GM19397 (cell line): ENCODE data around the gene CHIC1.
"Not testable (repeated sequence)": the region's sequence is repeated elsewhere in the genome, so short reads cannot be mapped to it uniquely, and the experiment has no call there.

Source experiments
- ATAC-seq: cut with Tn5 transposase; IDR thresholded peaks from one replicate; pipeline ENCODE4 v1.9.1; 2021; ENCODE audit warnings: mild to moderate bottlenecking, moderate library complexity; ENCODE audit not compliant: unreplicated experiment

Gene CHIC1

DNA sequence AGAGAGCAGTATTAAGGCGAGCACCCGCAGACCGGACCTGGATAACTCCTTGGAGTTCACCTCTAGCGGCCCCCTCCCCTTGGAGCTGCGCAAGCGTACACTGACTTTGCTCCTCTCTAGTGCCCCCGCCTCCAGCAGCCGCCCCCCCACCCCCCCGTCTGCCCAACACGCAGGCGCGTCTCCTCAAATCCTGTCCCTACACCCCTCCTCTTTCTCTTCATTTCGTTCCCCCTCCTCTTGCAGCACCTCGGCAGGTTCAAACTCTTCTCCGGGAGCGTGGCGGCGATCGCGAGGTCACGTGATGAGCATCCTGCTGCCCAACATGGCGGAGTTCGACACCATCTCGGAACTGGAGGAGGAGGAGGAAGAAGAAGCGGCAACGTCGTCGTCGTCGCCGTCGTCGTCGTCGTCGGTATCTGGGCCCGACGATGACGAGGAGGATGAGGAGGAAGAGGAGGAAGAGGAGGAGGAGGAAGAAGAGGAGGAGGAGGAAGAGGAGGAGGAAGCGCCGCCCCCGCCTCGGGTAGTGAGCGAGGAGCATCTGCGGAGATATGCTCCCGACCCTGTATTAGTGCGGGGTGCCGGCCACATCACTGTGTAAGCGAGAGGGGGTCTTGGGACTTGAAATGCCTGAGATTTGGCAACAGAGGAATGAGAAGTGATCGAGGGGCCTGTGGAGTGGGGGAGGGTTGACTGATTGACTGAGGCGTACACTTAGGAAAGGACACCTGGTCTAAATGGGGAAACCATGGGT, at the start of gene CHIC1:
Gene CHIC1 (plus strand): TSS at position 214 of the 754 bp plus-strand sequence. CDS start 88 bp downstream, at position 302.
- peak; percentile 65 for ATAC-seq

DNA sequence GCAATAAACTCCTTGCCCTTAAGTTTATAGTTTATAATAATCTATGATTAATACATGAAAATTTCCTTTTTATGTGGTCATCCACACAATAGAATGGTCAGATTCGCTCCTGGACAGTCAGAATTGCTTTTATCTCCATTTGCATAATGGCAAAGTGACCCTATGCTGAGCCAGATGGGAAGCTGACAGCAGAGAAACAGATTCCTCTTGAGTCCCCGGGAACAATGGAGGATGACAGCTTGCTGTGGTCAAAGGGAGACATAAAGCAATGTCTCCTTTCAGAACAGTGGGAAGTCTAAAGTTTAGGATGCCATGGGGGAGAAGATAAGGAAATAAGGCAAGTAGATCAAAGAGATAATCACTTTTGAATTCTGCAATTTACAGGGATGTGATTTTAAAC, 40.2 kb upstream of the CHIC1 start:
- not testable (repeated sequence) for ATAC-seq

DNA sequence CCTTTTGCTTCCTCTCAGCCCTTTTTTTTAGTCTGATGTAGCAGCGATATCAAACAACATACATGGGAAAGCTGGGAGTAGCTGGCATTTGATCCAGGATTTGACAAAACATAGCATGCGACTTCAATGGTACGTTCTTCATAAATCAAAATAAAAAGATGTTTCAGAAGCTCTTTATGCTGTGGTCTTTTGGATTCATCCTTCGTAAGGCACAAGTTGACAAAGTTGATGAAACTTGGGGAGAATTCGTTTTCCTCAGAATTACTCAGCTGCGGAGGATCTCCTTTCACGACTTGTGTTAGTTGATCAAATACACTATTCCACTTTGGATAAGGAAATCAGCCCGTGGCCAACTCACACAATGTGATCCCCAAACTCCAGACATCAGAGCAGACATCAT, 38.1 kb upstream of the CHIC1 start:
- ATAC-seq, result no peak

DNA sequence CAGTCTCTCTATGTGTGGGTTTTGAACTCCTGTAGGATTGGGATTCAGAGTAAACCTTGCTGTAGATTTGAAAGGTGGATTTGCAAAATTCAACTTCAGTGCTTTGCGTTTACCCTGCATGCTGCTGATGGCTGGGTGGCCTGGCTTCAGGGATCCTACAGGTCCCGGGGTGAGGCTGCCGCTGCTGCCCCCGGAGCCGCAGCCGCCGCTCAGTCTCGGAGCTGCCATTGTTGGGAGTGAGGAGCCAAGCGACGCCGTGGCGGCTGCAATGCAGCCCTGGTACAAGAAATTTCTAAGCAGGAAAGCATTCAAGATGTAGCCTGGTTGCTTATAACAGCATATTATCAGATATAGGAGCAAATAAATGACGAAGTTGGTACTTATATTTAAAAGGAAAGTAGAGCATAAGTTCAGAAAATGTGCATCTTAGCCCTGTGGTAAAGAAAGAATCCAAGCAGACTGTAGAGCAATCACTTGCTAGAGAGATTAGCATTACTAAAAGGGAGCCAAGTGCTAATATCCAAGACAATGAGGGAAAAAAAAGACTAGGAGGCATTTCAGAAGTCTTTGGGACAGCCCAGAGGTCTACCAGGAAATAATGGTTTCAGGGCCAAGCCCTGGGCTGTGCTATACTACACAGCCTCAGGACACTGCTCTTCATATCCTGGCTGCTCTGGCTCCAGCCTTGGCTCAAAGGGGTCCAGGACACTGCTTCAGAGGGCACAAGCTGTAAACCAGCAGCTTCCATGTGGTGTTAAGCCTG, 36.9 kb upstream of the CHIC1 start:
- ATAC-seq, result no peak

DNA sequence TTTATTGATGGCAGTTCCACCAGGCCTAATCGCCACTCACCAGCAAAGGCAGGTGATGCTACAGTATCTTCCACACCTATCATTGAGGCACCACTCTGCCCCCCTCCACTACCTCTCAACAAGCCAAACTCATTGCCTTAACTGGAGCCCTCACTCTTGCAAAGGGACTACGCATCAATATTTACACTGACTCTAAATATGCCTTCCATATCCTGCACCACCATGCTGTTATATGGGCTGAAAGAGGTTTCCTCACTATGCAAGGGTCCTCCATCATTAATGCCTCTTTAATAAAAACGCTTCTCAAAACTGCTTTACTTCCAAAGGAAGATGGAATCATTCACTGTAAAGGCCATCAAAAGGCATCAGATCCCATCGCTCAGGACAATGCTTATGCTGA, 31.3 kb upstream of the CHIC1 start:
- not testable (repeated sequence) for ATAC-seq

DNA sequence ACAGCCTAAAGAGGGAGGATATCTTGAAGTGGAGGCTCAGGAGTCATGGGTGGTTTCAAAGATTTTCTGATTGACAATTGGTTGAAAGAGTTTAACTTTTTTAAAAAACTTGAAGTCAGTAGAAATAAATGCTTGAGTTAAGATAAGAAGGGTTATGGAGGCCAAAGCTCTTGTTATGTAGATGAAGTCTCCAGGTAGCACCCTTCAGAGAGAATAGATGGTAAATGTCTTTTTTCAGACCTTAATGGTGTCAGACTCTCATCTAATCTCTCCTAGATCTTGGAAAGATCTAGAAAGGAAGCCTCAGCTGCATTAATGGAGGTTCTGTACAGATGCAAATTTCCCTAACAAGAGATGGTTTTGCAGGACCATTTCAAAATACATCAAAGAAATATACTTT, 6.8 kb upstream of the CHIC1 start:
- ATAC-seq, result no peak

DNA sequence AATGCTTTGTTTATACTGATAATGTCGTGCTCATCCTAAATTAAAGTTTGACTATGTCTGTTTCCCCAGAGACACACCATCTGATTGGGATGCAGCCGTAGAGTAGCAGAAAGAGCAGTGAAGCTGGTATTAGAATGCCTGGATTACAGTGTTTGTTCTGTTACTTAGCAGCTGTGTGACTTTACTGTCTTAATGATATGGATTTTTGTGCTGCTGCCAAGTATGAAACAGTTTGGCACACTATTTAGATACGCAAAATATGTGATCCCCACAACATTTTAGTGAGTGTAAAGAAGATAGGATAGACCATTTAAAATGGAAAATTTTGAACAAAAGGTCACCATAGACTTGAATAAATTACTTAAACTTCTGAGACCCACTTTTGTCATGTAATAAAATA, 1.2 kb upstream of the CHIC1 start:
- ATAC-seq, result no peak

DNA sequence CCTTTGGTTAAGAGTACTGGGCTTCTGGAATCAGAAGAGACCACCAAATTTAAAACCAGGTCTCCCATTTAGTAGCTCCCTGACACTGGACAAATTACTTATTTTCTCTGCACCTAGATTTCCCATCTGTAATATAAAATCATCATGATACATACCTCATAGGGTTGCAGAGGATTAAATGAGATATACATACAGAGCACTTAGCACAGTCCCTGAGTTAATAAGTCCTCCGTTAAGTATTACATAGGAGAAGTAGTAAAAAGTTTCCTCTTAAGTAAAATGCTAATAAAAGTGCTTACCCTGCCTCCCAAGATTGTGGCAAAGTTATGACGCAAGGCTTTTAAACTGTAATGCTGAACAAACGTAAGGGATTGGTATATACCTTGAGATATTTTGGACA, 539 bp upstream of the CHIC1 start:
- no peak for ATAC-seq

DNA sequence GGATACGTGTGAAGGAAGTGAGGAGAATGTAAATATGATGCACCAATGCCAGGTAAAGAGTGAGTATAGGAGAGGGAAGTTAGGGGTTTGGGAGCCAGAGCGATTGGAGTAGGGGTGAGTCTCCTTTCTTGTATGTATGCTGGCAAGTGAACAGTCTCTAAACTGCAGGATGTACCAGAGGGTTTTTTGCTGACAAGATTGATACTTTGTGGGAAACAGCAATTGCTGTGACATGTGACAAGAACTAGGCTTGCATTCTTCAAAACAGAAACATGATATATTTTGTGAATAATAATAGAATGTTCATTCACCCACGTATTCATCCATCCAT, 706 bp downstream of the CHIC1 start:
- ATAC-seq, result peak; percentile 41

DNA sequence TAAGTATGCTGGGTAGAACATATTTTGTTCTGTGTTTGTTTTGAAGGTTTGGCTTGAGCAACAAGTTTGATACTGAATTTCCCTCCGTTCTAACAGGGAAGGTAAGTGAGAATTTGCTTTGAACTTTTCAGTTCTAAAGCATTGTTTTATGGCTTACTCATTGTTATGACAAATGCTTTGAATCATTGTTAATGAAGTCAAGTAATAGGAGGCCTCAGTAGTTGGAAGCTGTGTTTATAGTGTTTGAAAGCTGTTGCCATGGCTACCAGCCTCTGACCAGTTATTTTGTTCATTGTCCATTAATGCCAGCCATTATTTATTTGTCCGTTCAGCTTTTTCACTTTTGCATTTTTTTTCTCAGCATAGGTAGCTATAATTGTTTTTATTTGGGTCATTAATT, 14.4 kb downstream of the CHIC1 start:
- ATAC-seq, result no peak

DNA sequence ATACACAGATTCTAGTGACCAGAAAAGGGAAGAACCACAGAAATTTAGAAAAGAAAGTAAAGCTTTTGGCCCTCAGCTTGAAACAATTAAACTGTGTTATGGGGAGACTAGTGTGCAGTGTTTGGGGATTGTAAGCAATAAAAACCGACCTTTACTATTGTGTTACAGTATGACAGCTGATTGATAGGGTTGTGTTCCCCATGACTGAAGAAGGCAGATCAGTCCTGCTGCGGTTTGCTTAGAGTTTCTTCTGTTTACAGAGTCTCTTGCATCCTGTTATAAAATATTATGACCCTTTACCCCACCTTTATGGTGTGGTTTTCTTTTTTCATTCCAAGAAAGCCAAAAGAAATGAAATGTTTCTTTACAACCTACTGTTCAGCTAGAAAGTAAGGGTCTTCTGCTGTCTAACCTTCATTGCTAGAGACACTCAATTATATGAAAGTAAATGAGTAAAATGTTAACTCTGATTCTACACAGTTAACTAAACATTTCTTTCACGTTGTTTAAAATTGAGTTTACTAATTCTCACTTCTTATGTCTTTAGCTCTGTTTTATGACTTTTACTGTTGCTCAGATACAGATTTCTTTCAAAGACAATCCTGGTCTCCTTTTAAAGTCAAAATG, 18.1 kb downstream of the CHIC1 start:
- no peak for ATAC-seq

DNA sequence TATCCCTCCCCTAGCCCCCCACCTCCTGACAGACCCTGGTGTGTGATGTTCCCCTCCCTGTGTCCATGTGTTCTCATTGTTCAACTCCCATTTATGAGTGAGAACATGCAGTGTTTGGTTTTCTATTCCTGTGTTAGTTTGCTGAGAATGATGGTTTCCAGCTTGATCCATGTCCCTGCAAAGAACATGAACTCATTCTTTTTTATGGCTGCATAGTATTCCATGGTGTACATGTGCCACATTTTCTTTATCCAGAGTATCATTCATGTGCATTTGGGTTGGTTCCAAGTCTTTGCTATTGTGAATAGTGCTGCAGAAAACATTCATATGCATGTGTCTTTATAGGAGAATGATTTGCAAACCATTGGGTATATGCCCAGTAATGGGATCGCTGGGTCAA, 34.8 kb downstream of the CHIC1 start:
- ATAC-seq, result not testable (repeated sequence)

DNA sequence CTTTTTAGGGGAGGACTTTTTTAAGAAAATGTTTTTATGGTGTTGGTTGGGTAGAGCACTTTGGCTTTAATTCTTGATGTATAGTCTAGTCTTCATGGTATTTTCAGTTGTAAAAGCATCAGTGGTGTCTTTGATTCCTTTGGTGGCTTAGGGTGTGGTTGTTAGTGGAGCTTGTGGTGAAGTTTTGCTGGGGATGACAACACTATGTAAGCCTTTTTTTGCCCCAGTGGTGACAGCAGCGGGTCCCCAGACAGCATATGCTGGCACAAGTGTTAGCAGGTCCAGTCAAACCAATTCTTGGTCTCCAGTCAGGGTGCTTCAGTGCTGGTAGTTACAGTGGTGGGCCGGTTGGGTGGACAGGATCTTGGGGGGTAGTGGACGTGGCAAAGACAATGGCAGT, 52.0 kb downstream of the CHIC1 start:
- ATAC-seq, result no peak

DNA sequence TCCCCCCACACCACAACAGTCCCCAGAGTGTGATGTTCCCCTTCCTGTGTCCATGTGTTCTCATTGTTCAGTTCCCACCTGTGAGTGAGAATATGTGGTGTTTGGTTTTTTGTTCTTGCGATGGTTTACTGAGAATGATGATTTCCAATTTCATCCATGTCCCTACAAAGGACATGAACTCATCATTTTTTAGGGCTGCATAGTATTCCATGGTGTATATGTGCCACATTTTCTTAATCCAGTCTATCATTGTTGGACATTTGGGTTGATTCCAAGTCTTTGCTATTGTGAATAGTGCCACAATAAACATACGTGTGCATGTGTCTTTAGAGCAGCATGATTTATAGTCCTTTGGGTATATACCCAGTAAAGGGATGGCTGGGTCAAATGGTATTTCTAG, 78.7 kb downstream of the CHIC1 start:
- not testable (repeated sequence) for ATAC-seq

DNA sequence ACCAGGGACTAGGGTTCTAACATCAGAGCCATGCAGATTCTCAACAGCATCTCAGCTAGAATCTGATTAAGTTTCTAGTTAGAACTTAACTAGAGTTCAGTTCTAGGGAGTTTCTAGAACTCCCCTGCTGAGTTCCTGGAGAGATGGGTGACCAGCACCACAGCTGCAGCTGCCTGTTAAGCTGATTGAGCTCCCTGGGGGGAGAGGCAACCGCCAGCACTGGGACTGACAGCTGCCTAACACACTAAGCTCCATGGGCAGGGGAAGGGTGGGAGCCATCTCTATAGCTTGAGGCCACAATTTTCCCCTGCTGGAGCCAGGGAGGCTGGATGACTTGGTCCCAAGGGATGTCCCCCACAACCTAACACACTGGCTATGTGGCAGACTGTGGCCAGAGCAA, 84.2 kb downstream of the CHIC1 start:
- ATAC-seq, result peak; percentile 75

DNA sequence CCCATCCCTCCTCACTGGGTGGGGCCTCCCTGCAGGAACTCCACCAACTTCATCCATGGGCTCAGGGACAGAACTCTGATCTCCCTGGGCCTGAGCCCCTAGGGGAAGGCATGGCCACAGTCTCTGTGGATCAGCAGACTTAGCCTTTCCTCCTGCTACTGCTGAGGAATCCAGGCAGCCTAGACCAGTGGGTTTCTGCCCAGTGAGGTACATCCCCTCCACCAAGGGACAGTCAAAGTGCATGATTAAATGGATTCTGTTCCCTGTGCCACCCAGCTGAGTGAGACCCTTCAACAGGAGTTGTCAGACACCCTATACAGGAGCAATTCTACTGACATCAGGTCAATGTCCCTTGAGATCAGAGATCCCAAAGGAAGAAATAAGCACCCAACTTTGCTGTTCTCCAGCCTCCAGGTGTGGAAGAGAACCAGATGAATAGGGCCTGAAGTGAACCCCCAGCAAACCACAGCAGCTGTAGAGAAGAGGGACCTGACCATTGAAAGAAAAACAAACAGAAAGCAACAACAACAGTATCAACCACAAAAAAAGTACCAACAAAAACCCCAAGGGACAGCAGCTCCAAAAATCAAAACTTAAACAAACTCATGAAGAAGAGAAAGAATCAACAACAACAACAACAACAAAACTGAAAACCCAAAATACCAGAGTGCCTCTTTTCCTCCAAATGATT, 84.8 kb downstream of the CHIC1 start:
- ATAC-seq, result peak; percentile 71

DNA sequence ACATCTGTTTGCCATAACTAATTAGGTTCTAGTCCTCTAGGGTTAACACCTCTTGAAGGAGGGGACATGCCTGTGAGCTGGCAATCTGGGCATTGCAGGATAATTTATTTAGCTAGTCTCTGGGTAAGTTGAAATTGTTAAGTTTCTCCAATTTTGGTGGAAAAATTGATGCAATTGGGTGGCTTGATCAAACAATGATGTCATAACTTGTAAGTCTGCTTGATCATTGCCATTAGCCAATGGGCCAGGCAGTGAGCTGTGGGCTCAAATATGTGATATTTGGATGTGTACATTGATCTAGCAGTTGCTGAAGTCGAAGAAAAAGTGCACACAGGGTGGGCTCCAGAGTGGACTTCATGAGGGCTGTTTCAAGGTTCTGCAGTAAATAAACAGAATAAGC, 98.3 kb downstream of the CHIC1 start:
- ATAC-seq, result not testable (repeated sequence)

DNA sequence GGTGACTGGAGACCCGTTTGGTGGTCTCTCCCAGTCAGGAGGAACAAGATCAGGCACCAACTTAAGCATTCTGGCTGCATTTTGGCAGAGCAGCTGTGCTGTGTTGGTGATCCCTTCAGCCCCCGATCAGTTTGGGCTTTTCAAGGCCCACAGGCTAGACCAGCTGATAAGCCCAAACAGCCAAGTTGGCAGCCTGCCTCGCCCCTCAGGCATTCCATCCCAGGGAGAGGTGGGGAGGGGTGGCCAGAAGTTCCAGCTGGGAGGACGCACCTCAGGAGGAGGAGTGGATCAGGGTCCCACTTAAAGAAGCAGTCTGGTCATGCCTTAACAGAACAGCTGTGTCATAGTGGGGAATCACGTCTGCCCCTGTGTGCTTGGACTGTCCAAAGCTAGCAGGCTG, 105.8 kb downstream of the CHIC1 start:
- no peak for ATAC-seq

DNA sequence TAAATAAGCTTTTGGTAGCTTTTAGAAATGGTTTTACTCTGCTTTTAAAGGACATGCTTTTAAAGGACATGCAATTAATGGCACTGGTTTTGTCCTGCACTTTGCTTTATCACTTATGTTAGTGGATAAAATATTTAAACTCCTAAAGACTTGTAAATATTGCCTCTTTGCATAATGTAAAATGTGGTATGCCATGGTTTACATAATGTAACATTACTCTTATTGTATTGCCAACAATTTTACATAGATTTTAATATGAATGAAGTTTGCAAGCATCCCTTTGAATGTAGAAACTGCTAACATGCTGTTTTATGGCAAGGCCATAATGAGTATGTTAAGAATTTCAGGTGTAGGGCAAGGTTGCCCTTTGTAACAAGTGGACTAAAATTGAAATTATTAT, 118.4 kb downstream of the CHIC1 start:
- ATAC-seq, result no peak

DNA sequence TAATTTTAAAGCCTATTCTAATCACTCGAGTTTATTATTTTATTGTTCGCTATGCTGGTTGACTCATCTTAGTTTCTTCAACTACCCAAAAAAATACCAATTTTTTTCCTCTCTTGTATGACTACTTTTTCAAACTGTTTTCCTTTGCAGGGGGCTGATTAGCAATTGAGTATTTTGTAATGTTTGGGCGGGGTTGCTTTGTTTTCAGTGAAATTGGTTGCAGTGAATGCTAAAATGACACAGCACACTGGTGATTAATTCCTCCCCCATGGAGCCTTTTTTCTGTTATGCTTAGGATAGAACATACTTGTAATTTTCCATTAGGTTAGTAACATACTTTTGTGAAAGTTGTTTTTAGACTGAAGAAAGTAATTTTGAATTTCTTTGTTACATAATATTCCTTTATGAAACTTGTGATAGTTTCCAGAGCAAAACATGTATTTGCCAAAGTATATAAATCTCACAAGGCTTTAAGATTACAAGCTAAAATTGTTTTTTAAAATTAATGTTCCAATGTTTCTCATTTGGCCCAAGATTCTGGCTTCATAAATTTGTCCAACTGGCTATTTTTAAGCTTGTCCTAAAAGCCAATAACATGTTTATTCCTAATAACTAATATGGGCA, 120.4 kb downstream of the CHIC1 start:
- ATAC-seq, result no peak

DNA sequence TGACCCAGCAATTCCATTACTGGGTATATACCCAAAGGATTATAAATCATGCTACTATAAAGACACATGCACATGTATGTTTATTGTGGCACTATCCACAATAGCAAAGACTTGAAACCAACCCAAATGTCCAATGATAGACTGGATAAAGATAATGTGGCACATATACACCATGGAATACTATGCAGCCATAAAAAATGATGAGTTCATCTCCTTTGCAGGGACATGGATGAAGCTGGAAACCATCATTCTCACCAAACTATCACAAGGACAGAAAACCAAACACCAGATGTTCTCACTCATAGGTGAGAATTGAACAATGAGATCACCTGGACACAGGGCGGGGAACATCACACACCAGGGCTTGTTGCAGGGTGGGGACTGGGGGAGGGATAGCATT, 144.0 kb downstream of the CHIC1 start:
- ATAC-seq, result not testable (repeated sequence)
